HG02852 (cell line): ENCODE data around the gene DTNA.
"Not testable (repeated sequence)": the region's sequence is repeated elsewhere in the genome, so short reads cannot be mapped to it uniquely, and the experiment has no call there.

Experiments used
- ATAC-seq: cut with Tn5 transposase; IDR thresholded peaks from one replicate; pipeline ENCODE4 v1.9.1; 2021; ENCODE audit warnings: mild to moderate bottlenecking, moderate library complexity; ENCODE audit not compliant: unreplicated experiment

The DTNA gene

DNA sequence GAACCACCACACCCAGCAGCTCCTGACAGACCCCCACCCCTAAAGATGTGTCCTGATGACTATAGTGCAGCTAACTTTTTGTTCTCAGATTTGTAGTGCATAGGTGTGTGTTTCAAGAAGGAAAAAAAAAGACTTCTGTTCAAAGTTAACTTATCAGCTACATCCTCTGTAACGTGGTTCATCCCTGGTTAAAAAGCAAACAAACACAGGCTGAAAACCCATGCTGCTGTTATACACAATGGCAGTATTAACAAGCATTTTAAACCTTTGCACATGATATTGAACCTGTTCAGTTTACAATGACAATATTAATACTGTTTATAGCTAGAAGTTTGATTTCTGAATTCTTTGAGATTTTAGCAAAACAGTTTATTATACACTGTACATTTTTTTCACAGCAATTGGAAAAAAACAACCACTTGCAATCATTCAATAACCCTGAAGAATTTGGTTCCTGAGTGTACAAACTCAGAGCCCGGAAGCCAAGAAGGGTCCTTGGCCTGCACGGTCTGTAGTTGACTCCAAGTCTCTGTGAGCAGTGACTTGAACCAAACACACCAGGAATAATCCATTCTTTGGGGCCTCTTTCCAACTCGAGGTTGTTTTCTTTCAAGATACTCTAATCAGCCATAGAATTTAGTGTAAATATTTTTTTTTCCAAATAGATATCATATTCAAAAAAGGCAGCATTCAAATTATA, 177.9 kb downstream of the DTNA start:
- ATAC-seq, result no peak

DNA sequence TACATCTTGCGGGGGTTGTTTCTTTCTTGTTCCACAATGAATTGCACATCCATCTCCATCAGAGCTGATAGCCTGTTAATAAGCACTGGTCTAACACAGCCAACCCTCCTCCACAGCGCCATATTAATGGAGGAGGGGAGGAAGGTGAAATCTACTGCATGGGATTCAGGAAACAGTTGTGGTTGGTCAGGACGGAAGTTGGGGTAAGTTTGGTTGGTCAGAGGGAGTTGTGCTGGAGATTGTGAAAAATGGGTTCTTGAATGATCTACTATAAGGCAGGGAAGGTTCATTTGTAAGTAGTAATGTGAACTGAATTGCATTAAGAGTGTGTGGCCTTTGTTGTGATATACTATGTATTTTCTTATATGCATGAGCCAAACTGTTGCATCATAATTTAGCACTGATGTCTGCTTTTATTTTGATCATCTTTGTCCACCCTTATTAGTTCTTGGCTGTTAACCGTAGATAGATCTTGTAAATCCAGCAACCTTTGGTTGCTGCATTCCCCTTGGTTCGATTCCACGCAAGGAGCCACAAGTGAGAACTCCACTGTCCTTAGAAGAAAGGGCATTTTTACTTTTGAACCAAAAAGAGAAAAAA, 180.5 kb downstream of the DTNA start:
- ATAC-seq, result no peak

DNA sequence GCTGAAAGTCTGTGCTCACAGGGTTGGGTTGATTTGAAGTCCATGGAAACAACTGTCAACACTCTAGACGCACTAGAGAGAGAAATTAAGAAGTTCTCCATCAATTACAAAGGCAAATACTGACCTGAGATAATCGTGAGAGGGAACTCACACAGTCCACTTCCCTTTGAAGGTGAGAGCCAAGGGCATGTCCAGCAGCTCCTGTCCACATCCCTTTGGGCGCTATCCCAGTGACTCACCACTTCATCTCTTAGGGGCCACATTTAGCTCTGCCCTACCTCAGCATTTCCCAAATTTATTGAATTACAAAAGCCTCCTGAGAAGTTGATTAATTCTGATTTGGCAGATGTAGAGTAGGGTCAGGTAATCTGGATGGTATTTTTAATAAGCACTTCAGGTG, 182.3 kb downstream of the DTNA start:
- no peak for ATAC-seq

GRCh38 chr18:34893239-34893638, 183.1 kb downstream of the DTNA start:
- ATAC-seq, result no peak

DNA sequence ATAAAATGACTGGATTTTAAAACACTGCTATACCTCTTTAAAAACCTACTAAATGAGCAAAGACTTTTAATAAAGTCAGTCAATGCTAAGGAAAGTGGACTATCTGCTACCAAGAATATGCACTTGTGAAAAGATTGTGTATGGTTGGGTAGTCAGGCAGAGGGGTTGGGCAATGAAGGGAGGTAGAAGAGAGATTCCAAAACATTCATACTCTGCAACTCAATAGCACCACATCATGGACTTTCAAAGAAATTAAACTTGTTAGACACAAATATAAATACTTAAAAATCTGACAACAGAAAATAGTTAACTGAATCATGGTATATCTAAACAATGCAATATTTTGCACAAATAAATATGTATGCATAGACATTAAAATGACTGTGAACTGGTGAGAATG, 191.2 kb downstream of the DTNA start:
- no peak for ATAC-seq

DNA sequence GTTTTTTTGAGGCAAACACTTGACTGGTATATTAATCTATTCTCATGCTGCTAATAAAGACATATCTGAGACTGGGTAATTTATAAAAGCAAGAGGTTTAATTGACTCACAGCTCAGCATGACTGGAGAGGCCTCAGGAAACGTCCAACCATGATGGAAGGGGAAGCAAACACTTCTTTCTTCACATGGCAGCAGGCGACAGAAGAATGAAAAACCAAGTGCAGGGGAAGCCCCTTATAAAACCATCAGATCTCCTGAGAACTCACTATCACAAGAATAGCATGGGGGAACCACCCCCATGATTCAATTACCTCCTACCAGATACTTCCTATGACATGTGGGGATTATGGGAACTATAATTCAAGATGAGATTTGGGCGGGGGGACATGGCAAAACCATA, 194.9 kb downstream of the DTNA start:
- ATAC-seq, result no peak

- not testable (repeated sequence) for ATAC-seq
Measured at GRCh38 chr18:34906985-34907384, 196.9 kb downstream of the DTNA start.

DNA sequence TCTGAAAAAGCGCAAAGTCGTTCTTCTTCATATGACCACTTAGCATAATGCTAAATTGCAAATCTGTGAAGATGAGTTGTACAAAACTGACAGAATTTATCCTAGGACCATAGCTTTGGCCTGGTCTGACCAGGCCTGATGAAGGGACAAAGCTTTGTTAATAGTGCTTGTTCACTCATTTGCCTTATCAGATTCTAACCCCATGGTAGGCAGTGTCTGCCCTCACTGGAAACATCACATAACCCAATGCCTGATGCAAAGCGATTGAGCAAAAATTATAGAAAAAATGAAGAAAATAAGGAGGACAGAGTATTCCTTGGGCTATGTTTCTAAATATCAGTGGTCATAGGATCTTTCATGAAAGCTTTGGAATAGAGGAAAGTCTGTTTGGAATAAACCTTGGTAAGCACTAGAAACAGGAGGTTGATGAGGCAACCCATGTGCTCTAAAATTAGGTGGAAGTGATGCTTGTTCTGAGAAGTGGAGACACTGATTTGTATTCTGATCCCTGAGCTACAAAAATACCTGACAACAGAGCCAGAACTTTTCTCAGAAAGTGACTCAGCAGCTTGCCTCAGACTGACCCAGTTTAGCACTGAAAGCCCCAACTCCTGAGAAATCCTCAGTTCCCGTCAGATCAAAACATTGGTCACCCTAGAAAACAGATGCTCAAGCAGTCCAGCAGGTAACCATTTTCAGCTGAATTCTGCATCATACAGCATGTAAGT, 199.7 kb downstream of the DTNA start:
- no peak for ATAC-seq

DNA sequence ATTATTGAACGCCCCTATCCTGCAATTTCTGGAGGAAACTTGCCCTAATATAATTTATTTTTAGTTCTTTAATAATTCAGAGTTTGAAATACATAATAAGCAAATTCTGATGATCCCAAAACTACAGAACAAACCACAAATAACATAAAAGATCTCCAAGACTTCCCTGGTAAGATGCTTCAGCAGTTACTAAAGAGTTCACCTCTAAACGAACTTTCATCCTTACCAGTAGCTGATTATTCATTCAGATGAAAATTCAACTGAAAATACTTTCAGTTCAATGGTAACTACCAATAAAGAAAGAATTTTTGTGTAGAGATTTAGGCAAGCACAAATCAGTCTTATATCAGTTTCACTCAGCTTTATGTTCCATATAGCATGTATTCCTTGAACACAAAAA, 201.0 kb downstream of the DTNA start:
- ATAC-seq, result no peak

DNA sequence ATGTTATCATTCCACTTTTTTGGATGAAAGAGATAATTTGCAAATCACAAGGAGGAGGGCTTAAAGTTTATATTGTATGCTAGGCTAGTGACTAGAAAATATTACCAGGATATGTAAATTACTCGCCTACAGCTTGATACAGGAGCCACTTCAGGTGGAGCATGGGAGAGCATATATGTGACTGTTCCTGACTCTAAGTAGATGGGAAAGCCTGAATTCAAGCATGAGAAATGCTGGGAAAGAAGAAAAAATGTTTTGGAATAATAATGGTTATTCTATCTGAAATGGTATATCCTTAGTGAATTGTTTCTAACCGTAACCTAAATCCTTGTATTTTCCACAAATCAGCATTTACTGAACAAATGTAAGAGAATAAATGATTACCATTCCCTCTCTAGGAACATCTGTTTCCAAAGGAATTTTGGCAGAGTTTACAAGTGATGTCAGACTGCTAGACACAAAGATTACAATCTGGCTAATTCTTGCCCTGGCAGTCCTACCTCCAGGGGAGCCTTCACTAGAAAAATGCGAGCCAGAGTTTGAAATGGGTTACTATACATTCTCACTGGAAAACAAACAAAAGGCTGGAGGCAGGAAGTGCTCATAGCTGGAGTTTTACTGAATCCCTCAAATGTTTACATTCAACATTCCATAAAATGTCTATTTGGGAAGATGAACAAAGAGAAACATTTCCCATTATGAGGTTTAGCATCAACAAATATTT, 201.7 kb downstream of the DTNA start:
- ATAC-seq, result no peak

DNA sequence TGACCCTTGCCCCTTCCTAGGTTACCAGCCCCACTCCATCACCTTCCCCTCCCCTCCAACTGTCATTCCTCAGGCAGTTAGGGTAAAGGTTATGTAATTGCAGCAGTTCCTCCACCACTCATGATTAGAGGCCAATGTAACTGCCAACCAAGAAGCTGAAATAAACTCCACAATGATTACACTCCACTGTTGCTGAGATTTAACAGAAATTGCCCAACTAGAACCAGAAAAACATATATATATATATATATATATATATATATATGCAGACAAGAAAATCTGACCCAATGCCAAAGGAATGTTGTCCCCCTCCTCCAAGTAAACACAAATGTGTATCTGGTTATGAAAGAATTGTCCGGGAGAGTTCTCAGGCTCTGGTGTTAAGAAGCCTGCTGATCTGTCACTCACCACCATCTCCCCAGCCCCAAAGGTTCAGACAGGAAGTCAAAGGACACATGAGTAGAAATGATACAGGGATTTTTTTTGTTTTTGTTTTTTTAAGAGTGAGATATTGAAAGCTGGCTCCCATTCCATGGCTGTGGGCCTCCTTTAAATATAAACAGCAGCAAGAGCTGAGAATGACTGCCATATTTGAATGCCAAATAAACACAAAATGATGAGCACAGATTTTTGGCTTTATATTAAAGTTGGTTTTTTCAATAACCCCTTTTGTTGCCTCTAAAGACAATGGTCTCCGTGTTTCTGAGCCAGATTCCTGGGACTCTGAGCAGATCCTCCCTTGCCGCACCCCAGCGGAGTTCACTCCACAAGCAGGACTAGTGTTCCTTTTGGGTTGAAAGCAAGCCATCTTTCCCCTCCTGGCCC, 204.0 kb downstream of the DTNA start:
- no peak for ATAC-seq

DNA sequence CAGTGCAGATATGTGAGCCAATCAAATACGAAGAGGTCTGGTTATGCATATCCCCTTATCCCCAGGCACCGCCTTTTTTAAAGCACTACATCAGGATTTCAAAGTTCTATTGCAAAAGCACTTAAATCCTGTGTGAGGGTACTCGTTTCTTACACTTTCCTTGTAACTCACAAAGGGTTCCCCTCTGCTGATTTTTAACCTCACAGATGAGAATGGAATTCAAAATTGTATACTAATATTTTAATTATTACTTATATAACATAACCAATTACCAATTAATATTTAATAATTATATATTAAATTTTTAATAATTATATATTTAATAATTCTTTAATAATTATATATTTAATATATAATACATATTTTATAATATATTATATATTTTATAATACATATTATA, 204.9 kb downstream of the DTNA start:
- no peak for ATAC-seq

GRCh38 chr18:34916539-34916938, 206.4 kb downstream of the DTNA start:
- ATAC-seq, result not testable (repeated sequence)

- ATAC-seq, result no peak
Measured at GRCh38 chr18:34918856-34919255, 208.8 kb downstream of the DTNA start.

GRCh38 chr18:34921226-34921625, 211.1 kb downstream of the DTNA start:
- no peak for ATAC-seq

DNA sequence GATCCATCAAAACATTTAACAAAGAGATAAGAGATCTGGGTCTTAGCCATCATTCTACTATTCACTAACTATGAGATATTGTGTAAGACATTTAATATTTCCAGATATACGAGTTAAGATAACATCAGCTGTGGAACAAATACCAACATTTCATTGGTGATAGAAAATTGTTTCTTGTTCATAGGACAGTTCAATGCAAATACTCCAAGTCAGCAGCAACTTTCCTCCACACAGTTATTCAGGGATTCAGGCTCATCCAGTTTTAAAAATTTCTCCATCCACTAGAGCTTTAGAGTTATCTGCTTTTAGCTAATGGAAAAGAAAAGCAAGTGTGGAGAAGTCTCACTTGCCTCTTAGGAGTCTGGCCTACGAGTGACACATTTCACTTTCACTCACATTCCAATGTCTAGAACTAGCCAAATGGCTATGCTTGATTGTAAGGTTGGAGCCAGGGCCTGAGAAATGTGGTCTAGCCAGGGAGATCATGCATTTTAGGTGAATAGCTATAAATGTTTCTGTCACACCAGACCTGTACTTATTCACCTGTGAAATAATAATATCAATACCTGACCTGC, 211.8 kb downstream of the DTNA start:
- ATAC-seq, result no peak

GRCh38 chr18:34922594-34922993, 212.5 kb downstream of the DTNA start:
- not testable (repeated sequence) for ATAC-seq

- ATAC-seq, result no peak
Measured at GRCh38 chr18:34923911-34924310, 213.8 kb downstream of the DTNA start.

- ATAC-seq, result no peak
Measured at GRCh38 chr18:34926683-34927082, 216.6 kb downstream of the DTNA start.

DNA sequence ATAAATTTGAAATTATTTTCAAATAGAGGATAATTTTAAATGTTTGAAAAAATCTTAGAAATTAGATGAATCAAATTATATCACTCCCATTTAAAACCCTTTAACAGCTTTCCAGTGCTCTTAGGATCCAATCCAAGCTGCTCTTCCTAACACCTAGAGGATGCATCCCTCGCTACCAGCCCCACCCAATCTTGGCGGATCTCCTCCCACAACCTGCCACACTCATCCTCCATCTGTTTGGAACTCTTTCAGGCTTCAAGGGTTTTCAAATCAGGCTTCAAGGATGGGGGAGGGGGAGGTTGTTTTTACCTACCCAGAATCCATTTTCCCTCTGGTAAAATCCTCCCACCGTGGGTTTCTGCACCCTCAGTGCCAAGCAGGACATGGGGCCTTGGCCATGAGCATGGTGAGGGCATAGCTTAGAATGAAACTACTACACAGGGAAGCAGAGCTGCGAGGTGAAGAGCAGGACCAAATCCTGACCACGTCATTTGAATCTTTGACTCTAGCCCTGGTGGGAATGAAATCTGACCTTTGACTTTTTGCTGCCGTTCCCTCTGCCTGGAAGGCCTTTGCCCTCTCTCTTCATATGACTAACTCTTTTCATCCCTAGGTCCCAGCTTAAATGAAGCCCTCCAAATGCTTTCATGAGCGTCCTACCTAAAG, 218.1 kb downstream of the DTNA start:
- ATAC-seq, result no peak
